NCI-H1436 (cell line): ENCODE data around the gene BRME1.

ENCODE experiments used
- DNase-seq: peaks from one replicate; lab custom pipeline; 2025; lab: John Stamatoyannopoulos, UW

Gene BRME1

GRCh38 chr19:13846557-13847406 is 59.1 kb downstream of the BRME1 start:
- peak; percentile 88 for DNase-seq

- DNase-seq: no peak
These were observed 61.7 kb downstream of the BRME1 start for GRCh38 chr19:13844130-13844631.

DNA sequence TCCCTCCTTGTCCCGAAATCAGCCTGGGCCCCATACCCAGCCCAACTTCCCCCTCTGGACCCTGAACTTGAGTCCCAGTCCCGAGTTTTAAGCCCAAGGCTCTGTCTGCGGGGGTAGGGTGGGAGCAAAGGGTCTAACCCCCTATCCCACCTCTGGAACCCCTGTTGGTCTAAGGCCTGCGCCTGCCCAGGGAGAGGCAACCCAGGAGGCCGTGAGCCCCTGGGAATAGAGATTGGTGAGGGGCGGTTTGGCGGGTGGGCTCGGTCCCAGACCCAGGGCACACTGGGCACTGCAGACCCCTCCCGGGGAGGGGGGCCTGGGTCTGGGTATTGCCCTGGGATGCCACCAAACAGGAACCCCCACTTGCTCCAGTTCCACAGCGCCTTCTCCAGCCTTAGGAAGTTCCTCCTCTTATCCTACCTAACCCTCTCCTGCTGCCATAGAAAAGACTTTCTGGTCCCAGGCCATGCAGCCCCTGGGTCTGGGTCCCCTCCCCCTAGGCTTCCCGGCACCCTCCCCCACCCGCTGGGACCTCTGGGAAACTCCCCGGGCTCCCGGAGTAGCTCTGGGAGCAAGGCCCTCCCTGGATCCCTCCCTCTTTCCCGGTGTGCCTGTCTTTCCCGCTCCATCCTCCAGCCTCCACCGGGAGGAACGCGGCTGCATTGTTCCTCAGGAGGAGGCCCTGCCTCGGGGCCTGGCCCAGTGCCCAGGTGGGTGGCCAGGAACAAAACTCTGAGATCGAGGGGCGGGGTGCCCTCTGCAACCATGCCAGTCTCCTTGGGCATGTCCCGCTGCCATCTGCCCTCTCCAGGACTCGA is 62.6 kb downstream of the BRME1 start:
- DNase-seq: no peak

- DNase-seq: no peak
These were observed 63.4 kb downstream of the BRME1 start for GRCh38 chr19:13842291-13843103.

DNA sequence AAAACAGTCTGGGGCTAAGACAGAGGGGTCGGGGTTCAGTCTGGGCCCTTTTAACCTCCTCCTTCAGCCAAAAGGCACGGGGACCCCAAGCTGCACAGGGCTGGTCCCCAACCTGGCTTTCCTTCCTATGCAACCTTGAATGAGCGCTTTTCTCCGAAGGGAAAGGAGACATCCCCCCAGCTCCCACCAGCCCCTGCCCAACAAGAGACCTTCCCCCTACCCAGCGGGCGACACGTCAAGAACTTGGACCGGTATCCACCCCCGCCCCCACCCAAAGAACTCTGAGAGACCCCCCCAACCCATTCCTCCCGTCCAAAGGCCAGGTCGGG is 64.0 kb downstream of the BRME1 start:
- no peak for DNase-seq

- no peak for DNase-seq
These were observed 64.6 kb downstream of the BRME1 start for GRCh38 chr19:13841086-13841961.

GRCh38 chr19:13840305-13841085 is 65.4 kb downstream of the BRME1 start:
- no peak for DNase-seq

DNA sequence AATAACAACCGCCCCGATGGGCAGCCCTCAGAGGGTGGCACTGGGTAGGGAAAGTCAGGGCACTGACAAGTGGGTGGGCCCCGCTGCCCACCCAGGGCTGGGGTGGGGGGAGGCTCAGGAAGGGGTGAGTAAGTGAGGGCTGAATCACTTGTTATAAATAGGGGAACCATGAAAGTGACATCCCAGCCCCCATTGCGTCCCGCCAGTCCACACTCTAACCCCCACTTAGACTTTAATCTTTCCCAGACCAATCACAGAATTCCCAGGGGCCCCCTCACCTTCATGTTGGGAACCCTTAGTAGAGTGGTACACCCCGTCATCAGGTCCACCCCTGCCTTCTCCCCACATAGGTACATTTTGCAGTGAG is 66.0 kb downstream of the BRME1 start:
- DNase-seq: no peak

DNA sequence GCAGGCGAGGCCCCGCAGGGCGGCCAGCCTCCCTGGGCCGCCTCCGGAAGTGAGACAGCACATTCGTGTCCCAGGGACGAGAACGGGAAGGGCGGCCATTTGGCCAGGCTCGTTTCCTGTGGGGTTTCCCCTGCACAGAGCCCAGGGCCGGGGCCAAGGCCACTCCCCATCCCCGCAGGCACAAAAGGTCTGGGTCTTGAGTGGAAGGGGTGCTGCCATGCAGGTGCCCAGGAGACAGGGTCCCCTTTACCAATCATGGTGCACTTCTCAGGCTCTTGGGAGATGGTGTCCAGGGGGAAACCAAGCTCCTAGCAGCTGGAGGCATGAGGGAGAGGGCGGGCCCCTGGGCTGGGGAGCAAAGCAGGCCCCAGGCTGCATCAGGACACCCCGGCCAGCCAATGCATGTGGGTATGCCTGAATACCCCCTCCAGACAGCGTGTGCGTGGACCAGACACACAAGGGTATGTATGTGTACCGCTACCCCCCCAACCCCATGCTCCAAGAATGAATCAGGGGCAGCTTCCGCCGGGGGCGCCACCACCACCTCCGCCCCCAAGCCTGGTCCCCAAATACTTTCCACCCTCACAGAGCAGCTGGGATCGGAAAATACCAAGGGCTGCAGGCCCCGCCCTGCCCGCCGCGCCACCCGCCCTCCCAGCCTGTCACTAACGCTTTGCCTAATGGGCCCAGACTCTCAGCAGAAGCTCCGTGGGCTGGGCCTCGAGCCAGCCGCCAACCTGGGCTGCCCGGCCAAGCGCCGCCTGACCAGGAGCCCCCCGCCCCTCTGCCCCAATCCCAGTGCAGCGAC is 66.6 kb downstream of the BRME1 start:
- no peak for DNase-seq

DNA sequence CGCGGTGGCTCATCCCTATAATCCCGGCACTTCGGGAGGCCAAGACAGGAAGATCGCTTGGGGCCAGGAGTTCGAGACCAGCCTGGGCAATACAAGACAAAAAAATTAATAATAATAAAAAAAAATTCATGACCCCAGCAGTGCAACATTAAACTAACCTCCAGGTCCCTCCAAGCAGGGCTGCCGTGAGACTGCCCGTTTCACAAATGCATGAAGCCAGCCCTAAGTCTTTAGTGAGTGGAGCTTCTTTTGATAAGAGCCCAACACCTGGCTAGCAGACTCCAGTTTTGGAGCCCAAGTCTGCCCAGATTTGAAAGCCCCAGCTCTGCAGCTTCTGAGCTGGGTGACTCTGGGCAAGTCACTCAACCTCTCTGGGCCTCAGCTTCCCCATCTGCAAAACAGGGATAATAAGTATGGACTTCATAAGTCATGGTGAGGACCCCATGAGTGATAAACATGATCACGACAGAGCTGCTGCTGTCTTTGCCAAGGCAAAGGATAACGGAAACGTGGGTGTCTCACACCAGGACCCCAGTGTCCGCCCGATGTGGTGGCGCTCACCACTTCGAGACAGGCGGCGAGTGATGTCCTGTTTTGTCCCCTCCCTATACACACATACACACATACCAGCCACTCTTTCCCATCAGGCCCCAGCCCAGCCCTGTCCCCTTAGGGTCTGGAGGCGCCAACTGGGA is 67.3 kb downstream of the BRME1 start:
- no peak for DNase-seq

DNA sequence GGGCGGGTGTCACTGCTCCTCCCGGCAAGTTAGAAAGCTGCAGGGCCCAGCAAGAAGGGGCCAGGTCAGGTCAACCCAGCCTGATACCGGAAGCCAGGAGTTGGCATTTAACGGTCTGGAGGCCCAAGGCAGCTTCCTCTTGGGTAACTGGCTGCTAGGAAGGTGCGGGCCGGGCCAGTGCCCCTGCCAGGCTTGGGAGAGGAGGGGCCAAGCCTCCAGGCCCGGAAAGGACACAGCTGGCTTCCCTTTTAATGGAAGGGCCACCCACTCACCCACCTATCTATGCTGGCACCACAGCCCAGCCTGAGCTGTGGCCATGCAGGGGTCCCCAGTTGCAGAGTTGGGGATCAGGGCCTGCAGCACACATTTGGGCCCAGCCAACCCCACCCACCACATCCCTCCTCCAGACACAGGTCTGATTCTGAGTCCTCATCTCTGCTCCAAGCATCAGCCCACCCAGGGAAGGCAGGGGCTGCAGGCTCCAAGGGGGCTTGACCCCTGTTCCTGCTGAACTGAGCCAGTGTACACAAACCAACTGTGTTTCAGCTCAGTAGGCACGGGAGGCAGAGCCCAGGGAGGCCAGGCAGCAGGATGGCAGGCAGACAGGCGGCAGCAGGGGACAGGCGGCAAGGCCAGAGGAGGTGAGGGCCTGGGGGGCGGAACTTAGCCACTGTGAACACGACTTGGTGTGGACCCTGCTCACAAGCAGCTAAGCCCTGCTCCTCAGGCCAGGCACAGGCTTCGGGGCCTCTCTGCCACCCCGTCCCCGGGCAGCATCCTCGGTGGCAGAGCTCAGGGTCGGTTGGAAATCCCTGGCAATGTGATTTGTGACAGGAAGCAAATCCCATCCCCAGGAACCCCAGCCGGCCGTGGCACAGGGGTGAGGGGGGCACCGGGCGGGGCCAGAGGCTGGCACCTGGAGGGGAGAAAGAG is 69.9 kb downstream of the BRME1 start:
- no peak for DNase-seq

GRCh38 chr19:13834244-13835069 is 71.5 kb downstream of the BRME1 start:
- no peak for DNase-seq

DNA sequence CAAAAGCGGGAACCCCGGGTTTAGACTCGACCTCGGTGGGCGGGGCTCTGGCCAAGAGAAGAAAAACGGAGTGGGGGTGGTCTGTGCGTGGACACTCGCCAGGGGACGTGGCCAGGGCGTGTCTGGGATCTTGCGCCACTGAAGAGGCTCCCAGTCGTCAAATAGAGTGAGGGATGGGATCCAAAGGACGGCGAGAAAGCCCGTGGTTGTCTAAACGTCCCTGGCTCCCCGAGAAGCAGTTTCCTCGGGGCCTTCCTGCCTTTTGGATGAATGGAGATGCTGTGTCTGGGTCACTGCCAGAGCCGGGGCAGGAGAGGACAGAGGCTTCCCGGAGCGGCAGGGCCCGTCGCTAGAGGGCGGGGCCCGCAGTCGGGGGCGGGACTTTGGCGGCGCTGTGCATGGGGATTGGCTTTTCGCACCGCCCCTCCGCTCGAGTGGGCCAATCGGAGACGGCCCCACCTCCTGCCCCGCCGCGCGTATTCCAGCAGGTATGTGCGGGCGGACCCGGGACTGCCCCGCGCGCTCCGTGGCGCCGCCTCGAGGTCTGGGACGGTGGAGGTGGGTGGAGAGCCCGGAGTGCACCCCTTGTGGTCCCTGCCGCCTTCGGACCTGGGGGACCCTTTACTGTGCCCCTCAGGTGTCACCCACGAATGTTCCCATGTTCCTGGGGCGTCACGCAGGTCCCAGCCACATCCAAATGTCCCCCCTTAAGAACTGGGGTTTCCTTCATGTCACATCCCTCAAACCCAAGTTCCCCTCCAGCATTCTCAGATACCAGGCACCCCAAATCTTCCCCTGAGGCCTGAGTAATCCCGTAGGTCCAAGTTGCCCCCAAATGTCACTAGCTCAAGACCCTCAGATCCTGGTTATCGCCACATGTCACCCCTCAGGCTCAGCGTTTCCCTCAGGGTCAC is 72.3 kb downstream of the BRME1 start:
- peak; percentile 87 for DNase-seq
